Lung microvascular endothelial cell (primary cell): Measurements from ENCODE around the gene LRRIQ4. TPM values are rescaled to one million over a fixed set of nuclear protein-coding genes. Genes with fewer than 3 reads are reported as not detected.

ENCODE experiments used
- DNase-seq, 2 donors: peaks; one replicate each; pipeline versions ENCODE4 v3.0.0 to v3.0.0-alpha.2; 2010; ENCODE audit warnings: low read depth in 2 of 2
- total RNA-seq: library from RNA; depleted of rRNA; stranded (reverse); fragments of >200 nt; gene quantifications from 2 replicates; pipeline ENCODE4 v1.2.1, GENCODE V29; 2014

Gene LRRIQ4
- total RNA-seq, 1 donor from 2014 or later = not detected

DNA sequence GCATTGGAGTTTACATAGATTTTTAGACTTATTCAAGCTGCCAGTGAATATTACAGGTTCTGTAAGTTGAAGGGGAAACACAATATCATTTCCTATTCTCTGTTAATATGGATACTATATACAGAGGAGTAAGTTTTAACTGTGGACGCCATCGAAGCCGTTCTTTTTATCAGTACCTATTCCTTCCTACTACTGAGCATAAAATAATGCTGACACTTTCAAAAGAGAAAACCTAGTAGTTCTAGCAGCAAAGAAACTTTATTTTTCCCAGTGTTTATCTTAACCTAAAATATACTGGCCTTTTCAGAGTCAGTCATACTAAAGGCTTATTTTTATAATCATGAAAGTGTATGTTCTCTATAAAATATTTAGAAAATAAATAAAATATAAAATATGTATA, 42.8 kb downstream of the LRRIQ4 start:
- DNase-seq = no peak

DNA sequence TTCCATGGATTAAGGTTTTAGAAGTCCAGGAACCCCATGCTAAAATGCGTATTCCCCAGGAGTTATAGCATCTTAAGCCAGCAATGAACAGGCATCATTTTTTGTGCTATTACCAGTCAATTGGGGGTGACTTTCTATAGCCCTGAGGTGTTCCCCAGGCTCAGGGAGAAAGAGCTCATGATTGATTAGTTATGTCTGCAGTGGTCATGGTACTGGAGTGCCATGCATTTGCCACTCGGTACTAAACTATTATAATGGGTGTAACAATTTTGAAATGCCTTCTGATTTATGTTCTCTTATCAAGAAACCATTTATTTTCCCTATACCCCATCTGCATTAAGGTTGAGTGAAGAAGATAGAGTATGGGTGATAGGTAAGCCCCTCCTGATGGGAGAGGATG, 45.1 kb downstream of the LRRIQ4 start:
- no peak for DNase-seq

DNA sequence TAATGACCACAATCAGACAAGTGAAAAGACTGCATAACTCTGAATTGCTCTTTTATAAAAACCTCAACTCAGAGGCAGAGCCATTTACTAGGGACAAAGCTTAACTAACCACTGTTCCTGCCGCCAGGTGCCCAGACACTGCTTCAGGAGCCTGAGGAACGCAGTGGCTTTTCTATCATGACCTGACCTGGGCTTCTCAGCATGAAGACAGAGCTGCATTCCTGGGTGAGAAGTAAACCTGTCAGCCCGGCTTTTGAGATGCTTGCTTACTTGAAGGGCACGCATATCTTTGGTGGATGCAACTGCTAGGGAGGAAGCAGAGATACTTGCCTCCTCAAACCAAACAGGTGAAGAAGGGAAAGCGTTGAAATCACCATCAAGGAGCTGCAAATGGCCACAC, 49.2 kb downstream of the LRRIQ4 start:
- DNase-seq = no peak

DNA sequence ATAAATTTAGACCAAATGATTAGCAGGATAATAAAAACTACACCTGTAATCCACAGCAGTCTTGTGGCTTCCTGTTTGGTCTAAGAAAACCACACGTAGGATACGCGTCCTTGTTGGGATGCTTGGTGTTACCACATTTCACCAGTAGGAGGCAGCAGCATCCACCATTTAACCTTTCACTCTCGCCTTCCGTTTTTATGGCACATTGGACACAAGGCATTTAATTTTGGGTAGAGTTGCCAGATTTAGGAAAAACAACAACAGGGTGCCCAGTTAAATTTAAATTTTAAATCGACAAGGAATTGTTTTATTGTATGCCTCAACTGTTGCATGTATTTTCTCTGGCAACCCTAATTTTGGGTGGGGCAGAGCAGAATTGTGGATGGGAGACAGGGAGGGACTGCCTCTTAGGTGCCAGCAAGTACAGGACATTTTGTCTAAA, 50.8 kb downstream of the LRRIQ4 start:
- DNase-seq = peak; percentile 74 to 76

DNA sequence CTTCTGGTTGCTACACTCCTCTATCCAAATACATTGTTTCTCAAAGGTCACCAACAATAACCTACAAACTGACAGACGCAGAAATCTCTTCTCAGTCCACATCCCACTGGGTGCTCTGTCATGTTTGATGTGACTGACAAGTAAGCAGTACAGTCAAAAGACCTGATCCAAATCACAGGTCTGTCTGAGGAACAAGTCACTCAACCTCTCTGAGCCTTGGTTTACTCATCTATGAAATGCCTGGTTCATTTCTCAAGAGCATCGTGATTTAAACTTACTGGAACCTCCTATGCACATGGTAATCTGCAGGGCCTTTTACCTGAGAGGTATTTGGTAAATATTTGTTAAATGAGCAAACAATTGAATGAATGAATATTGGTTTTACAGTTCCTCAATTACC, 51.6 kb downstream of the LRRIQ4 start:
- DNase-seq = no peak

DNA sequence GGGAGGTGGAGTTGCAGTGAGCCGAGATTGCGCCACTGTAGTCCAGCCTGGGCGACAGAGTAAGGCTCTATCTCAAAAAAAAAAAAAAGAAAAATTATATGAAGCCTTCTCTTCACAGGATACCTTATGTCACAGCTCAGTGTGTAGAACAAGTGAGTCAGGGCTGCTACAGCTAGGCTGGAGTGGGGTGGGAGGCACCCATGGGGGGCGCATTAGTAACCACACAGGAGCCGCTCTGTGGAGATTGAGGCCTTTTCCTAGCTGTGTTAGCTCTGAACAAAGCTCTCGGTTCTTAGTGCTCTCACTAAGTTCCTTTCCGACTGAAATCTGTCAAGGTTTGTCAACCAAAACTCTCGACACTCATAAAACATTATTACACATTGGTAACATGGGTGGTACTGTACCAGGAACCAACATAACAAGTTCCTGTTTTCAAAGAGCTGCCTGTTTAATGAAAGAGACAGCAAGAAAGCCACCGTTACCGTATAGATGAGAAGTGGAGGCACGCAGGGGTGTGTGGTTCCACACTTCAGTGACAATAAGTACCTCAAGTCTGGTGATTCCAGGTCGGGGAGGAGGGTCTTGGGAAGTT, 52.6 kb downstream of the LRRIQ4 start:
- no peak for DNase-seq

DNA sequence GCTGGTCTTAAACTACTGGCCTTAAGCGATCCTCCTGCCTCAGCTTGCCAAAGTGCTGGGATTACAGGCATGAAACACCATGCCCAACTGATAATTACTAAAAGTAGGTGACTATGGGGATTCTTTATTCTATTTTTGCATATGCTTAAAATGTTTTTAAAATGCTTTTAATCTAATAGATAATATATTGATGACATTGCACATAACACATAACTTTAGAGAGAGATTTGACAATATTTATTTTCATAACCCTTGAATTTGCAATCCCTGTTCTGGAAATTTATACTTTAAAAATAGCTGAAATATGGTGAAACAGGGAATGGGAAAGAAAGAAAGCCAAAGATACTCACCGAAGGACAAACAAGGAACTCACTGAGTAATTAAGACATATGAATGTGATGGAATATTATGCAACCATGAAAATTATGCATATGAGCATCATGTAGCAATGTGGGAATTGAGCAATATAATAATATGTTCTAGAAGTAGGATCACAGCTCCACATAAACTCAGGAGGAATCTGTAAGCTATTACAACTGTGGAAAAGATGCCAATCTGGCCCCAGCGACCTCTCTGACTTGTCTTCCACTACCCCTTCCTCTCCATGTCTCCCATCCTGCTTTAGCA, 55.0 kb downstream of the LRRIQ4 start:
- DNase-seq = no peak

DNA sequence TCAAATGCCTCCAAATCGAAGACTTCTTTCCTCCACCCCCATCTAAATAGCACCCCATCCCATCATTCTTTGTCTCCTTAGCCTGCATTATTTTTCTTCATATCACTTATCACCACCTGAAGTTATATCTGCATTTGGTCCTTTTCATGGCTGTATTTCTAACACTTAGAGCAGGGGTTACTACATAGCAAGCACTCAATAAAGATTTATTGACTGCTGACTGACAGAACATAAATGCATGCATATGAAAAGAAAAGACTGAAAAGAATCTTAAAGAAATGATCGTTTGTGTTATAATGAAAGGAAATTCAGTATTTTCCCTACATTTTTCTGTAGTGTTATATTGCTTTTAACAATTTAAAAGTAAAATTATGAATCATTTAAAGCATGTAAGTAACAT, 55.7 kb downstream of the LRRIQ4 start:
- no peak for DNase-seq

DNA sequence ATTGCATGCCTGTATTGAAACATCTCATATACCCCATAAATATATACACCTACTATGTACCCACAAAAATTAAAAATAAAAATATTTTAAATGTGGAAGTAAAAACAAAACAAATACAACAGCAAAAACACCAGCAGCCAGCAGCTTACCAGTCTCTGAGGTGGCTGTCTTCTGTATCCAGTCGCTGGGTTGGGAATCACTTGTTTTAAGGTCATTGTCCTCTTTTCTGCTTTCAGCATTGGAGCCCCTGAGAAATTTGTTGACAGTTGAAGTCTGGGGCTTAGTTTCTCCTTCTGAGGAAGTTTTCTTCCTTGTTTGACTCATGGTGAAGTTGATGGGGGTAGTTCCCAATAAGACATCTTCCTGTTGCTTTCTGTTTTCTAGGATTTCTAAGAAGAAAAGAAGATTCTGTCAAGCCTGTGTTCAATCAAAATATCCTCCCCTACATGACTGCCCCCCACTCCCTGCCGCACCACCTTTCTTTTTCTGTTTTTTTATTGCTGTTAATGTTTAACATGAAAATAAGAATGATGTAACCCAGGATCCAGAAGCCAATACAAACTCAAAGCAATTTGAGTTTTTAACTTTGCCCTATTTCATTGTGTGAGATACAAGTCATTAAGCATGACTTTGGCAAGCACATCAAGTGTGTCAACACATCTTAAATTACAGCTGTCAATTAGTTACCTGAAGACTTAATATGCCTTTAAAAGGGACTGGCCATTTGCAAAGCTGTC, 57.0 kb downstream of the LRRIQ4 start, which contains the start of gene LRRC31:
Gene LRRC31 (minus strand): TSS at position 452 of the 737 bp plus-strand sequence. CDS start 128 bp downstream, at position 324.
- no peak for DNase-seq

DNA sequence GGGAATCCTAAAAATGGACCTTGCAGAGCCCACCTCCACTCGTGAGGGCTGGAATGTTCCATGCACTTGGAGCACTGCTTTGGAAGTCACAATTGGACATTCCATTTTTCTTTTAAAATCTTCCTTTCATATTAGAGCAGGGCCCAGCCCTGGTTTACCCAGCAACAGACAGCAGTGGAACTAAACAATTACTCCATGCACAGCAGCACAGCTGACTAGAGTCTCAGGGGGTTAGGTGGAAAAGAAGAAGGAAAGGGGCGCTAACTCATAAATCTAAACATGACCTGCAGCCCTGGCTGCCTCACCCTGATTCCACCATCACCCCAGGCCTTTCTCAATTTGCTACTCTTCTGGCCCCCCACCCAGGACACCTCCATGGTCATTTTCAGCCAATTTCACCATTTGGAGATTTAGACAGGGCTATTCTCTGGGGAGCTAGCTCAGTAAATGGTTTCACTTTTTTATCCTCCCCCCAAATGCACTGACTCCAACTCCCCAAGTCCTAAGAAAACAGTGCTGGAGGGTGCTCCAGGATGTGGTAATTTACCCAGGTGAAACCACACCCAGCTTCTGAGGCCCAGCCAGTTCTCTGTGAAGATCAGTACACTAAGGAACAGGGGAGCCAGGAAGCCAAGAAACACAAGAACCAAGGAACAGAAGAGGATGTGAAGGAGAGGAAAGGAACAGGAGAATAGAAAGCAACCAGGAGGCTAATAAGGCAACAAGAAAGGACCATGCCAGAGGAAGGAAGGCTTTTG, 58.6 kb downstream of the LRRIQ4 start:
- no peak for DNase-seq

DNA sequence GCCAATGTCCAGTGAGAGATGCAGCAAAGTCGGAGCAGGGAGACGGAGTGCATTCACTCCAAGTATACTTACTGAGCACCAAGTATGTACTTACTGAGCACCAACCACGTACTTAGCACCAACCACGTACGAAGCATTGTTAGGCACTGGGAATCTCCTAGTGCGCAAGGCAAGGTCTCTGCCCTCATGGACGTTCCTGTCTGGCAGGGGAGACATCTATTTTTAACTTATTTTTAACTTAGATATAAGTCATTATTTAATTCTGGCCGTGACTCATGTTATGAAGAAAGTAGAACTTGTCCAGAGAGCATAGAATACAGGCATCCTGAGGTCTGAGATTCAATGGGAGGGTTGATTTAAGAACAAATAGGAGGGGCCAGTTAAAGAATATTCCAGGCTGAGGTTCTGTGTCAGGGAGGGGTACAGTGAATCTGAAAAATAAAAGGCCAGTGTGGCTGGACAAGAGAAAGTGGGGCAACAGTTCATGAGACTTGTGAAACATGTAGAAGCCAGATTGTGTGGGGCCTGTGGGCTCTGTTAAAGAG, 66.4 kb downstream of the LRRIQ4 start:
- no peak for DNase-seq

DNA sequence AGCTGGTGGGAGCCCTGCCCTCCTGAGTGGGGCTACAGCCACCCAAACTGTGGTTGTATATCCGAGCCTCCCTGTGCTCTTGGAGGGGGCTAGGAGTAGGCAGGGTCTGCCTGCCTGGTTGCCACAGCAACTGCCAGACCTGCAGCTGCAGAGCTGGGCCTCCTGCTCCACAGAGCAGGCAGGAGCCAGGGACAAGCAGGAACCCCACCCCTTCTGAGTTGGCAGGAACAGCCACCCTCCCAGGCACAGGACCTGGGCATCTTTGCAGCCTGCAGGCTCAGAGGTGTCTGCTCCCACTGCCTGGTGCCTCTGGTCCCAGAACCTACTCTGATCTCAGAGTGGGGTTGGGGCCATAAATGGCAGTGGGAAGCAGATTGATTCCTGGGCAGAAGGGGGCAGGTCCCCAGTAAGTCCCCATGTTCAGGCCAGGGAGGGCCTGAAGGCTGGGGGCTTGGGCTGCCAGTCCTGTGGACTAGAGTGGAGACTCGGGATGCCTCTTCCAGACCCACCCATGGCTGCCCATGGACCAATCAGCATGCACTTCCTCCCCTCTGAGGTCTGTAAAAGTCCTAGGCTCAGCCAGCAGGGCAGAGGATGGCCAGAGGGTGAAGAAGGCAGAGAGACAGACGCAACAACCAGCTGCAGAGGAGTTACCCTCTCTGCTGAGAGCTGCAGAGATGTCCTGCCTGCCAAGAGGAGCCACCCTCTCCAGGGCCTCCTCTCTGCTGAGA, 67.3 kb downstream of the LRRIQ4 start:
- DNase-seq = no peak

DNA sequence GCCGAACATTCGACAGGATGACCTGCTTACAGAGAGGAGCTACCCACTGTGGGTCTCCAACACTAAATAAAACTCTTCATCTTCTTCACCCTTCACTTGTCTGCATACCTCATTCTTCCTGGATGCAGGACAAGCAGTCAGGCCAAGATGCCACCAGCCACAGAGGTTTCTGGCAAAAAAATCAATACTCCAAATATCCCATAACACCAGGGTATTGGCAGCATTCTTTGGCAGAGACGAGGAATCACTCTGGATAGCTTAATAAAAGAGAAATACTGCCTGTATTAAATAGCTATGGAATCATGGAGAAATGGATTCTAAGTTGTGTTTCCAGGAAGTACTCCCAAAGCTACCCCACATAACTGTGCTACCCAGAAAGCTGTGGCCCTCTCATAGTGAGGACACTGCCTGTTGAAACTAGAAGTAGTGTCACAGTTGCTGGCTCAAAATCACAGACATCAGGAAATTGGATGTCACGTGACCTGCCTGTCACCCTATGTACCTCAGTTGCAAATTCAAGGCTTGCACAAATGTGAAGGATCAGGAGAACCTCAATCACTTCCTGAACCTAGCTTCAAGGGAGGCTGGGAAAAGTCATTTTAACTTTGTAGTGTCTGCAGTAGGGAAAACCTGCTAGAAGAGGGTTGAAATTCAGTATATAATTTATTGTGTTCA, 68.0 kb downstream of the LRRIQ4 start:
- DNase-seq = no peak

DNA sequence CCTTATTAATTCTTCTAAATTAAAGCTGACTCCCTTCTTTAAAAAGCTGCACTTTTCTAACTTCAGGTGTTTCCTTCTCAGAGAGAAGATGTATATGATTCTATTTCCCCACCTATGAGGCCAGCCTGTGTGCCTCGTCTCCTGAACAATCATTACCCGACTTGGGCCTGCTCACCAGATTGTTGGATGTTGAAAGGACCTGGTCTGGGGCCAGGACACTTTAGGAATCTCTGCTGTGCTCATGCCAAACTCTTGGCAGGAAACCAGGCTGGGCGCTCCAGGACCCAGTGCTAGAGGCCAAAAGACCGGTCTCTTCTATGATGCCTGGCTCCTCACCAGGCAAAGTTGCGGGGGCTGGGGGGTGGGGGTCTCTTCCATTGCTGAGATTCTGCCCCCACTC, 74.0 kb downstream of the LRRIQ4 start:
- DNase-seq = no peak

Other genes with a start within 250 kb of the LRRIQ4 start
- gene MECOM, start 149.2 kb upstream of the LRRIQ4 start, total RNA-seq = 2.2 and 28.3 TPM in 2 replicates
- 118 and 137 TPM in 2 replicates for gene TERC, start 47.8 kb upstream of the LRRIQ4 start, total RNA-seq
- gene ACTRT3, start 43.3 kb upstream of the LRRIQ4 start, total RNA-seq = 0.99 and 2.0 TPM in 2 replicates
- gene MYNN, start 39.5 kb upstream of the LRRIQ4 start, total RNA-seq = 15.0 and 20.0 TPM in 2 replicates
- gene LRRC34, start within 50 bp of the LRRIQ4 start, total RNA-seq = 0.60 and 1.3 TPM in 2 replicates
- gene LRRC31, start 57.1 kb downstream of the LRRIQ4 start, total RNA-seq = not detected in 2 replicates
- not detected in 2 replicates for gene SAMD7, start 98.7 kb downstream of the LRRIQ4 start, total RNA-seq
- 16.8 and 33.9 TPM in 2 replicates for gene SEC62, start 153.9 kb downstream of the LRRIQ4 start, total RNA-seq
- gene GPR160, start 225.1 kb downstream of the LRRIQ4 start, total RNA-seq = 0.99 and 1.7 TPM in 2 replicates